GM12878 (cell line): Measurements from ENCODE around the gene CFAP53. TPM values are rescaled to one million over a fixed set of nuclear protein-coding genes. Genes with fewer than 3 reads are reported as not detected.

ENCODE experiments used
- ATAC-seq: fragments of 200-7000 bp; cut with Tn5 transposase; 3 replicates; pipeline ENCODE4 v1.9.1; 2020; ENCODE audit warnings: mild to moderate bottlenecking, moderate library complexity
- BruUV-seq: library from RNA; stranded (reverse); fragments of 400-500 nt; replicated peaks from 2 replicates; lab custom pipeline; 2021; lab: Mats Ljungman, UMichigan
- CTCF ChIA-PET: fragments of 300-600 bp; sonication (Branson Sonifier 250); formaldehyde crosslinking; extraction: SDS; loops from one replicate; lab custom pipeline; 2021; ENCODE audit warnings: inconsistent platforms; lab: Yijun Ruan, JAX
- POLR2A ChIA-PET: fragments of 350-600 bp; formaldehyde crosslinking; extraction: SDS; loops from one replicate; lab custom pipeline; 2021; ENCODE audit warnings: inconsistent platforms; lab: Charles Lee
- RAD21 ChIA-PET: fragments of 300-600 bp; sonication (Branson Sonifier 250); formaldehyde crosslinking; loops from one replicate; lab custom pipeline; 2023; ENCODE audit warnings: antibody characterized with exemption; ENCODE audit not compliant: unreplicated experiment; lab: Charles Lee
- SMC1A ChIA-PET: fragments of 300-600 bp; sonication (Branson Sonifier 250); formaldehyde crosslinking; loops from one replicate; lab custom pipeline; 2023; ENCODE audit not compliant: unreplicated experiment, uncharacterized antibody; lab: Charles Lee
- DNase-seq: peaks from one replicate; pipeline ENCODE4 v3.0.0-alpha.2; 2011; ENCODE audit warnings: low read depth, low spot score
- FAIRE-seq: peaks from 3 replicates; lab custom pipeline; 2011; peaks lifted over from hg19 to GRCh38; lab: Jason Lieb, UNC
- H2AFZ ChIP-seq: 2 replicates; pipeline ENCODE4 v1.6.0; 2011; ENCODE audit warnings: low read depth, low read length, control low read depth; ENCODE audit not compliant: control insufficient read depth
- H3K27ac ChIP-seq: 2 replicates; pipeline ENCODE4 v1.5.1; 2011; ENCODE audit warnings: control low read depth; ENCODE audit not compliant: control insufficient read depth, insufficient read depth
- H3K27me3 ChIP-seq, 2 experiments: replicated peaks in 1 of 2; 2 replicates each; pipeline versions ENCODE4 v1.6.0 to v1.6.1; 2011; ENCODE audit warnings: low read length in 1 of 2; ENCODE audit not compliant: control insufficient read depth in 2 of 2, insufficient read depth in 2 of 2
- H3K36me3 ChIP-seq, 2 experiments: 2 replicates each; pipeline ENCODE4 v1.5.1; 2011; ENCODE audit warnings: low read length in 1 of 2; ENCODE audit not compliant: control insufficient read depth in 2 of 2, insufficient read depth in 2 of 2
- H3K4me1 ChIP-seq: 2 replicates; pipeline ENCODE4 v1.6.1; 2011; ENCODE audit warnings: mild to moderate bottlenecking, low read length, moderate library complexity, mixed read lengths; ENCODE audit not compliant: control insufficient read depth, insufficient read depth
- H3K4me2 ChIP-seq: 2 replicates; pipeline ENCODE4 v1.6.0; 2011; ENCODE audit warnings: control low read depth; ENCODE audit not compliant: control insufficient read depth, insufficient read depth
- H3K4me3 ChIP-seq: fragments of 200-600 bp; sonication (generic); 2 replicates; pipeline ENCODE4 v1.5.1; 2016
- H3K79me2 ChIP-seq: 2 replicates; pipeline ENCODE4 v1.6.0; 2011; ENCODE audit warnings: low read length; ENCODE audit not compliant: control insufficient read depth, insufficient read depth
- H3K9ac ChIP-seq: 2 replicates; pipeline ENCODE4 v1.8.0; 2011; ENCODE audit warnings: low read length, control low read depth, mixed read lengths; ENCODE audit not compliant: control insufficient read depth, insufficient read depth
- H3K9me3 ChIP-seq: replicated peaks from 3 replicates; pipeline ENCODE4 v1.5.1; 2011; ENCODE audit warnings: mild to moderate bottlenecking, low read length; ENCODE audit not compliant: control insufficient read depth, insufficient read depth
- H4K20me1 ChIP-seq: 2 replicates; pipeline ENCODE4 v1.6.0; 2011; ENCODE audit not compliant: control insufficient read depth, insufficient read depth
- BCL11A ChIP-seq: IDR thresholded peaks from 2 replicates; pipeline ENCODE4 v1.6.1; 2011; ENCODE audit warnings: low read depth, low read length
- CBX3 ChIP-seq: fragments of 200-600 bp; sonication (generic); IDR thresholded peaks from 2 replicates; pipeline ENCODE4 v1.6.1; 2016; ENCODE audit warnings: low read depth, borderline replicate concordance
- HDGF ChIP-seq: fragments of 450-650 bp; IDR thresholded peaks from 2 replicates; pipeline ENCODE4 v1.6.1; 2016; ENCODE audit warnings: antibody characterized with exemption
- KDM1A ChIP-seq: fragments of 200-600 bp; sonication (generic); IDR thresholded peaks from 2 replicates; pipeline ENCODE4 v1.6.1; 2016; ENCODE audit warnings: borderline replicate concordance
- LARP7 ChIP-seq: fragments of 450-650 bp; IDR thresholded peaks from 2 replicates; pipeline ENCODE4 v1.6.1; 2017; ENCODE audit warnings: mild to moderate bottlenecking
- NFIC ChIP-seq: IDR thresholded peaks from 2 replicates; pipeline ENCODE4 v1.6.1; 2012; ENCODE audit warnings: low read depth, mild to moderate bottlenecking, inconsistent platforms, low read length, moderate library complexity
- NR2F1 ChIP-seq: fragments of 450-650 bp; conservative IDR thresholded peaks from 2 replicates; pipeline ENCODE4 v1.6.1; 2017; ENCODE audit warnings: mild to moderate bottlenecking
- POLR2A ChIP-seq: IDR thresholded peaks from 2 replicates; pipeline ENCODE4 v1.6.1; 2011; ENCODE audit warnings: low read depth, mild to moderate bottlenecking, low read length
- RUNX3 ChIP-seq: IDR thresholded peaks from 2 replicates; pipeline ENCODE4 v1.6.1; 2012; ENCODE audit warnings: low read length, inconsistent platforms
- TAF1 ChIP-seq: IDR thresholded peaks from 2 replicates; pipeline ENCODE4 v1.6.1; 2011; ENCODE audit warnings: mild to moderate bottlenecking, low read depth, low read length, borderline replicate concordance
- YY1 ChIP-seq: IDR thresholded peaks from 2 replicates; pipeline ENCODE4 v1.6.1; 2011; ENCODE audit warnings: low read depth, mild to moderate bottlenecking, low read length
- ZNF207 ChIP-seq: fragments of 450-650 bp; IDR thresholded peaks from 2 replicates; pipeline ENCODE4 v1.6.1; 2014; ENCODE audit warnings: antibody characterized with exemption, mild to moderate bottlenecking, borderline replicate concordance
- WGBS: methylation state at CpG from one replicate; pipeline ENCODE4 v1.1.6; 2016; ENCODE audit warnings: low lambda C conversion rate; ENCODE audit not compliant: insufficient replicate concordance, insufficient coverage; ENCODE audit errors: missing lambda C conversion rate; 5-methylcytosine and 5-hydroxymethylcytosine counted together
- in situ Hi-C: fragments of 300-500 bp; cut with MboI; formaldehyde crosslinking; loops from 9 replicates; pipeline ENCODE4 v1.14.3; 2018; ENCODE audit warnings: mixed read lengths
- intact Hi-C: fragments of 100-400 bp; cut with micrococcal nuclease; formaldehyde crosslinking; loops from one replicate; pipeline ENCODE4 v1.14.2; 2022; ENCODE audit not compliant: unreplicated experiment
- polyA plus RNA-seq, 11 experiments: library from polyadenylated mRNA; depleted of rRNA in 4 of 11; unstranded in 6 of 11; stranded (reverse) in 5 of 11; fragments of >200 nt; fragmentation: Nextera tagmentation in 4 of 11; fragmentation: Illumina TruSeq in 1 of 11; extraction: Ambion mirVana in 4 of 11; extraction: Trizol in 1 of 11; gene quantifications; 1 replicate in 1 of 11; 2 replicates in 10 of 11; pipeline versions ENCODE4 v1.2.1 to v1.2.3, GENCODE V29; 2011 to 2016; ENCODE audit warnings: inconsistent platforms in 2 of 11, missing spikeins in 2 of 11, low read depth in 1 of 11
- total RNA-seq, 4 experiments: library from RNA; depleted of rRNA in 3 of 4; stranded (reverse); fragments of >200 nt in 3 of 4; fragmentation: Illumina TruSeq in 1 of 4; extraction: Trizol in 1 of 4; gene quantifications; 2 replicates each; pipeline versions ENCODE4 v1.2.1 to v1.2.3, GENCODE V29; 2013 to 2021
- TF ChIP-seq, protein P1 (sequence below): fragments of 450-650 bp; IDR thresholded peaks from 2 replicates; pipeline ENCODE4 v1.6.1; 2017; ENCODE audit warnings: antibody characterized with exemption, mild to moderate bottlenecking, moderate library complexity
- TF ChIP-seq, protein P2 (sequence below): fragments of 150-350 bp; IDR thresholded peaks from 2 replicates; pipeline ENCODE4 v1.6.1; 2014; ENCODE audit warnings: mild to moderate bottlenecking, low read depth, low read length
- TF ChIP-seq, protein P3 (sequence below): fragments of 450-650 bp; conservative IDR thresholded peaks from 2 replicates; pipeline ENCODE4 v1.6.1; 2017; ENCODE audit warnings: mild to moderate bottlenecking, moderate library complexity
- TF ChIP-seq, protein P4 (sequence below), 3 experiments: IDR thresholded peaks in 2 of 3; conservative IDR thresholded peaks in 1 of 3; 2 replicates each; pipeline ENCODE4 v1.5.1; 2011; ENCODE audit warnings: low read depth in 3 of 3, low read length in 3 of 3, mild to moderate bottlenecking in 3 of 3, control low read depth in 2 of 3, moderate library complexity in 2 of 3, inconsistent platforms in 1 of 3, mixed read lengths in 1 of 3; ENCODE audit not compliant: control insufficient read depth in 2 of 3, insufficient read depth in 1 of 3; ENCODE audit errors: extremely low read depth in 1 of 3

CFAP53 gene
- total and polyA plus RNA-seq, 10 of the 15 experiments (the other 5 are each of a cell fraction or from before 2014, with no cell fraction given) = 0.05 to 0.31 (median 0.12) TPM; not detected in 1

DNA sequence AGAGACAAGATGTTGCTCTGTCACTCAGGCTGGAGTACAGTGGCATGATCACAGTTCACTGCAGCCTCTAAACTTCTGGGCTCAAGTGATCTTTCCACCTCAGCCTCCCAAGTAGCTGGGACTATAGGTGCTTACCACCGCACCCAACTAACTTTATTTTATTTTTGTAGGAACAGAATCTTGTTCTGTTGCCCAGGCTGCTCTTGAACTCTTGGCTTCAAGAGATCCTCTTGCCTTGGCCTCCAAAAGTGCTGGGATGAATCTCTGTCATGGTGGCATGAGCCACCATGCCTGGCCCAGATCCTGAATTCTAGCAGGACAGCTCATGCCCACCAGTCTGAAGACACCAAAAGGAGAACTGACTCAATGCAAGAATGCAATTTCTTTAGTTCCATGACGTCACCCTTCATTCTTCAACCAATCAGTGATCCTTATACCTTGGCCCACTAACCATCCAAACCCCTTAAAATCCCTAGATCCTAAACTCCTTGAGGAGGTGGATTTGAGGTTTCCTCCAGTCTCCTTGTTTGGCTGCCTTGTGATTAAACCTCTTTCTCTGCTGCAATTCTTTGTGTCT, 46.8 kb upstream of the CFAP53 start:
- DNase-seq (peak; percentile 73), FAIRE-seq (no peak), ATAC-seq (peak; percentile 48)
- ChIA-PET SMC1A (interaction anchor here (1.1 to 8.7 kb wide), 7 partner anchors 15 to 214 kb away, joined by 3 to 145 read pairs (median 13); no protein-coding TSS in a partner anchor), POLR2A (interaction anchor here (0.5 to 4.5 kb wide), 4 partner anchors 14 to 68 kb away, joined by 3 to 32 read pairs (median 10); partner anchors contain the start of gene MBD1), RAD21 (interaction anchor here (0.6 to 6.6 kb wide), 5 partner anchors 13 to 175 kb away, joined by 3 to 125 read pairs (median 4); partner anchors contain the start of gene MBD1), CTCF (interaction anchor here (1.0 to 6.6 kb wide), 6 partner anchors 10 to 94 kb away, joined by 3 to 83 read pairs (median 5); partner anchors contain the start of gene MBD1)
- in situ Hi-C loops (no loop called here), intact Hi-C loops (no loop called here)
- peak overlapping the region; percentile 95 for H3K27ac ChIP-seq
- BruUV-seq = no TSS peak
- WGBS = 0% methylated on average over 2 of the region's 2 CpGs
- no peaks in the 10 kb centered on the region for H4K20me1 ChIP-seq
- H3K4me3 ChIP-seq = no peak overlapping the region
- H3K9me3 ChIP-seq = peaks cover 9% of the 10 kb centered on the region
- no peaks in the 10 kb centered on the region for H3K36me3 ChIP-seq
- H3K4me1 ChIP-seq = peaks cover 73% of the 10 kb centered on the region
- H3K4me2 ChIP-seq = peak overlapping the region; percentile 85
- no peaks in the 10 kb centered on the region for H3K27me3 ChIP-seq
- no peaks in the 10 kb centered on the region for H3K79me2 ChIP-seq
- peak overlapping the region; percentile 40; the same call in 1 of the 2 replicates for H3K9ac ChIP-seq
- no peak overlapping the region for H2AFZ ChIP-seq
- TF ChIP-seq POLR2A (no peak), RUNX3 (peak; percentile 33; the same call in 1 of the 2 replicates), BCL11A (peak; percentile 74; the same call in 1 of the 2 replicates), KDM1A (no peak), YY1 (no peak), NR2F1 (0 out of 2 replicates have a peak, but pooled peaks have one; percentile 36), LARP7 (no peak; the same call in 1 of the 2 replicates), HDGF (no peak), NFIC (peak; percentile 84), TAF1 (0 out of 2 replicates have a peak, but pooled peaks have one; percentile 35), ZNF207 (no peak), CBX3 (no peak)
- TF ChIP-seq, protein P1, sequence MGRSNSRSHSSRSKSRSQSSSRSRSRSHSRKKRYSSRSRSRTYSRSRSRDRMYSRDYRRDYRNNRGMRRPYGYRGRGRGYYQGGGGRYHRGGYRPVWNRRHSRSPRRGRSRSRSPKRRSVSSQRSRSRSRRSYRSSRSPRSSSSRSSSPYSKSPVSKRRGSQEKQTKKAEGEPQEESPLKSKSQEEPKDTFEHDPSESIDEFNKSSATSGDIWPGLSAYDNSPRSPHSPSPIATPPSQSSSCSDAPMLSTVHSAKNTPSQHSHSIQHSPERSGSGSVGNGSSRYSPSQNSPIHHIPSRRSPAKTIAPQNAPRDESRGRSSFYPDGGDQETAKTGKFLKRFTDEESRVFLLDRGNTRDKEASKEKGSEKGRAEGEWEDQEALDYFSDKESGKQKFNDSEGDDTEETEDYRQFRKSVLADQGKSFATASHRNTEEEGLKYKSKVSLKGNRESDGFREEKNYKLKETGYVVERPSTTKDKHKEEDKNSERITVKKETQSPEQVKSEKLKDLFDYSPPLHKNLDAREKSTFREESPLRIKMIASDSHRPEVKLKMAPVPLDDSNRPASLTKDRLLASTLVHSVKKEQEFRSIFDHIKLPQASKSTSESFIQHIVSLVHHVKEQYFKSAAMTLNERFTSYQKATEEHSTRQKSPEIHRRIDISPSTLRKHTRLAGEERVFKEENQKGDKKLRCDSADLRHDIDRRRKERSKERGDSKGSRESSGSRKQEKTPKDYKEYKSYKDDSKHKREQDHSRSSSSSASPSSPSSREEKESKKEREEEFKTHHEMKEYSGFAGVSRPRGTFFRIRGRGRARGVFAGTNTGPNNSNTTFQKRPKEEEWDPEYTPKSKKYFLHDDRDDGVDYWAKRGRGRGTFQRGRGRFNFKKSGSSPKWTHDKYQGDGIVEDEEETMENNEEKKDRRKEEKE = no peak
- TF ChIP-seq, protein P2, sequence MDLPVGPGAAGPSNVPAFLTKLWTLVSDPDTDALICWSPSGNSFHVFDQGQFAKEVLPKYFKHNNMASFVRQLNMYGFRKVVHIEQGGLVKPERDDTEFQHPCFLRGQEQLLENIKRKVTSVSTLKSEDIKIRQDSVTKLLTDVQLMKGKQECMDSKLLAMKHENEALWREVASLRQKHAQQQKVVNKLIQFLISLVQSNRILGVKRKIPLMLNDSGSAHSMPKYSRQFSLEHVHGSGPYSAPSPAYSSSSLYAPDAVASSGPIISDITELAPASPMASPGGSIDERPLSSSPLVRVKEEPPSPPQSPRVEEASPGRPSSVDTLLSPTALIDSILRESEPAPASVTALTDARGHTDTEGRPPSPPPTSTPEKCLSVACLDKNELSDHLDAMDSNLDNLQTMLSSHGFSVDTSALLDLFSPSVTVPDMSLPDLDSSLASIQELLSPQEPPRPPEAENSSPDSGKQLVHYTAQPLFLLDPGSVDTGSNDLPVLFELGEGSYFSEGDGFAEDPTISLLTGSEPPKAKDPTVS = no peak
- TF ChIP-seq, protein P3, sequence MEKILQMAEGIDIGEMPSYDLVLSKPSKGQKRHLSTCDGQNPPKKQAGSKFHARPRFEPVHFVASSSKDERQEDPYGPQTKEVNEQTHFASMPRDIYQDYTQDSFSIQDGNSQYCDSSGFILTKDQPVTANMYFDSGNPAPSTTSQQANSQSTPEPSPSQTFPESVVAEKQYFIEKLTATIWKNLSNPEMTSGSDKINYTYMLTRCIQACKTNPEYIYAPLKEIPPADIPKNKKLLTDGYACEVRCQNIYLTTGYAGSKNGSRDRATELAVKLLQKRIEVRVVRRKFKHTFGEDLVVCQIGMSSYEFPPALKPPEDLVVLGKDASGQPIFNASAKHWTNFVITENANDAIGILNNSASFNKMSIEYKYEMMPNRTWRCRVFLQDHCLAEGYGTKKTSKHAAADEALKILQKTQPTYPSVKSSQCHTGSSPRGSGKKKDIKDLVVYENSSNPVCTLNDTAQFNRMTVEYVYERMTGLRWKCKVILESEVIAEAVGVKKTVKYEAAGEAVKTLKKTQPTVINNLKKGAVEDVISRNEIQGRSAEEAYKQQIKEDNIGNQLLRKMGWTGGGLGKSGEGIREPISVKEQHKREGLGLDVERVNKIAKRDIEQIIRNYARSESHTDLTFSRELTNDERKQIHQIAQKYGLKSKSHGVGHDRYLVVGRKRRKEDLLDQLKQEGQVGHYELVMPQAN = peak; percentile 76
- TF ChIP-seq, protein P4, sequence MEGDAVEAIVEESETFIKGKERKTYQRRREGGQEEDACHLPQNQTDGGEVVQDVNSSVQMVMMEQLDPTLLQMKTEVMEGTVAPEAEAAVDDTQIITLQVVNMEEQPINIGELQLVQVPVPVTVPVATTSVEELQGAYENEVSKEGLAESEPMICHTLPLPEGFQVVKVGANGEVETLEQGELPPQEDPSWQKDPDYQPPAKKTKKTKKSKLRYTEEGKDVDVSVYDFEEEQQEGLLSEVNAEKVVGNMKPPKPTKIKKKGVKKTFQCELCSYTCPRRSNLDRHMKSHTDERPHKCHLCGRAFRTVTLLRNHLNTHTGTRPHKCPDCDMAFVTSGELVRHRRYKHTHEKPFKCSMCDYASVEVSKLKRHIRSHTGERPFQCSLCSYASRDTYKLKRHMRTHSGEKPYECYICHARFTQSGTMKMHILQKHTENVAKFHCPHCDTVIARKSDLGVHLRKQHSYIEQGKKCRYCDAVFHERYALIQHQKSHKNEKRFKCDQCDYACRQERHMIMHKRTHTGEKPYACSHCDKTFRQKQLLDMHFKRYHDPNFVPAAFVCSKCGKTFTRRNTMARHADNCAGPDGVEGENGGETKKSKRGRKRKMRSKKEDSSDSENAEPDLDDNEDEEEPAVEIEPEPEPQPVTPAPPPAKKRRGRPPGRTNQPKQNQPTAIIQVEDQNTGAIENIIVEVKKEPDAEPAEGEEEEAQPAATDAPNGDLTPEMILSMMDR (IDR thresholded peaks at IDR 0.05 in 2 of 3, conservative IDR thresholded peaks at IDR 0.05 in 1 of 3; ENCODE audit: control insufficient read depth in 2 of 3, extremely low read depth in 1 of 3, insufficient read depth in 1 of 3, low read depth in 3 of 3, low read length in 3 of 3) = no peak
